ENCODE results near the gene HSF2BP.
"Not testable (repeated sequence)": the region's sequence is repeated elsewhere in the genome, so short reads cannot be mapped to it uniquely, and the experiment has no call there.

HSF2BP gene

DNA sequence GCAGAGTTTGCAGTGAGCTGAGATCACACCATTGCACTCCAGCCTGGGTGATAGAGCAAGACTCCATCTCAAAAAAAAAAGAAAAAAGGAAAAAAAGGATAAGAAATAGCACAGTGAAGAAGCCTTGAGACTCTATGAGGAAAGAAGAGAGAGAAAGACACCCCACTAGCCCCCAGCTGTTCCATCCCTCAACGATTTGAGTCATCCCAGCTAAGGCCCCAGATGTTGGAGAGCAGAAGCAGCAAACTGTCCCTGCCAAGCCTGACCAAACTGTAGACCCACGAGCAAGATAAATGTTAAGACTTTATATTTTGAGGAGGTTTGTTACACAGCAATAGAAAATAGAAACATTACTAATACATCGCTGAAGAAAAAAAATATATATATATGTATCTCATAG is 42.4 kb downstream of the HSF2BP start:
- DNase-seq: not testable (repeated sequence)

DNA sequence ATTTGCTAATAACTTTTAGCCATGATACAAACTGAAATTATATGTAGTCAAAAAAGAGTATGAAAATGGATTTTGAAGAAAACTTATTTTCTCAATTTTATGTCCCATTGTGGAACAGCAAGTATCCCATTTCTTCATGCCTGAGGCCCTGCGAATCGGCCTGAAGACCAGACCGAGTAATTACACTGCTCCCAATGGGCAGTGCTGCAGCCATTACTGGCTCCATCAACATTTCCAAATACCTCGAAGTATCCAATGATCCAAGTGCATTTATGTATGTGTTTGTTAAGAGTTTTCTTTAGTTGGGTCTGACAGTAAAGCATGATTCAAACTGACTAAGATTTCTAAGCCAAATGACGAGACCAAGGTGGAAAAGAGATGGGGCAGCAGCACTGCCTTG is 44.4 kb downstream of the HSF2BP start:
- DNase-seq: no peak

DNA sequence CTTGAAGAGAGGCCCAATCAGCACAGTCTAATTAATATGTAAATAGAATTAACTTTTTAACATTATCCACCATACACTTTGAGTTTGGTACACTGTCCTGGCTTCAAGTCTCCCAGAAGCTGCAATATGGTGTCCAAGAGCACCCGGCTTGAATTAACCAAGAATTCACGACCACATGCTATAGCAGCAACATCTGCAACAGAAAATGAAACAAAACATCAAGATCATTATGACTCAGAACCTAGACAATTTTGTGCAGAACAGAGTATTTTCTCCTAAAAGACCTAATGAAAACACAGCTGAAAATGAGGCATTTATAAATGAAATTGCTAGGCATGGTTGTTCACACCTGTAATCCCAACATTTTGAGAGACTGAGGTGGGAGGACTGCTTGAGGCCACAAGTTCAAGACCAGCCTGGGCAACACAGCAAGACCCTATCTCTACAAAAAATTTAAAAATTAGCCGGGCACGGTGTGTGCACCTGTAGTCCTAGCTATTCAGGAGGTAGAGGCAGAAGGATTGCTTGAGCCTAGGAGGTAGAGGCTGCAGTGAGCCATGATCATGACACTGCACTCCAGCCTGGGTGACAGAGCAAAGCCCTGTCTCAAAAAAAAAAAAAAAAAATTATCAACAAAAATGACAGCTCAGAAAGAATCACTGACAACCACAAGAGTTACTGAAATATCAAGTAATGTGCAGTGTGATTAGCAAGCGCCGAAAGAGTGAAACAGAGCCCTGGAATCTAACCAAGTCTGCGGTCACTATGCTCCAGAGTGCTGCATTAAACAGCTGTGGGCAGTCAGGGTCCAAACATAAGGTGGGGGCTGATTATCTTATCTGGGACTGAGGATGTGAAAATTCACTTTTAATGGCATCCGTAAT is 45.3 kb downstream of the HSF2BP start:
- DNase-seq: no peak

DNA sequence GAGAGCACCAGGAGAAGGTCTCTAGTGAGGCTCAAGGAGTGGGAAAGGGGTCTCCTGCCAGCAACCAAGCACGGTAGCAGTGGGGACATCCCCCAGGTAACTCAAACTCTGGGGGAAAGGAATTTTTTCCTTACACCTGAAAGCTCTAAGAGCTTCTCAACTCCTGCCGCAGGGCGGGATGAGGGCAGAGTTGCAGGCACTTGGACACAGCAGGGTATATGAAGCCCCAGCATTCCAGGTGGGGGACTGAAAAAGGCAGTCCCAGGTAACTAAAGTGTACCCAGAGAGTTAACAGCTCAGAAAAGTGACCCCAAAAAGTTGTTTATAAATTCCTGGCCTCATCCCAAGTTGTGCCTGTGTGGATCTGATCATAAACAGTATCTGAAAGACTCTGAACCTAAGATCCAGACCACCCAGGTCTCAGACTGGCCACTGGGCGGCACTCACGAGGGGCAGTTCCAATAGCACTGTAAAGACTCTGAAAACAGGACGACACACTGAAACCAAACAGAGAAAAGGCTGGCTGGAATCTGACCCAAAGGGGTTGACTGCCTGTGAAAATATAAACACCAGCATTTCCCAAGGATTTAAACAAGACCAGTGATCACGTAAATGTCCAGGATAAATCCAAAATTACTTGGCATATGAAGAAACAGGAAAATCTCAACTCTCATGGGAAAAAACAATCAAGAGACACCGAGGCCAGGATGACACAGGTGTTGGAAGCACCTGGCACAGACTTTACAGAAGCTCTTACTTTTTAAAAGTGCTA is 47.5 kb downstream of the HSF2BP start:
- peak; percentile 29 to 72 for DNase-seq

DNA sequence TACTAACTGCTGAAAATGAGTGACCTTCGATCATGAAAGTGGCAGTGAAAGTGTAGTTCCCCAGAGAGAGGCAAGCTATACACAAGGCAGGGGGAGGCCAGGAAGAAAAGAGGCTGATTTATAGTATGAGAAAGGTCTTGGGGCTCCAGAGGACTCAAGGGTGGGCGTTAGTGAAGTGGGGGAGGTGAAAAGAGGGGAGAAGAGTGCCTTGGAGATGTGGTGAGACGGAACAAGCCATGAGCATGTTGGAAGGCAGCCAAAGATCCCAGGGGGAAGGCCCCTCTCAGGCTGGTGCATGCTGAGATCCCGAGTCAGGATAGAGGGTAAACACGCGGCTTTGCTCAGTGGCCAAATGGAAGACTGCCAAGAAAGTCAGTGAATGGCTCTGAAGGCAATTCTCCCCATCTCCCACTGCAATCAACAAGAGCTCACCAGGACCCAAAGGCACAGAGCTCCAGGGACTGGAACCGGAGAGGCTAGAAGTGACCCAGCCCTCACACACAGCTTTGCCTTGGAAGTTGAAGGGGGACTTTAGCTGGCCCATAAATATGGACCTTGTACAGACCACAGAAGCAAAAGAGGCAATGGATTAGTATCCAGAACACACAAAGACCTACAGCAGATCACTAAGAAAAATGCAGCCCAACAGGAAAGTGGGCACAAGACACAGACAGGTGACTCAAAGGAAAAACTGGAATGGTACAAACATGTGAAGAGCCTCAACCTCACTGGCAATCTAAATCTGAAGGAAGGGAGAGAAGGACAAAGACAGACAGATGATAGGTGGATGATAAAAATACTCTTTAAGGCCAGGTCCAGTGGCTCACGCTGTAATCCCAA is 49.6 kb downstream of the HSF2BP start:
- DNase-seq: peak; percentile 16 to 56

DNA sequence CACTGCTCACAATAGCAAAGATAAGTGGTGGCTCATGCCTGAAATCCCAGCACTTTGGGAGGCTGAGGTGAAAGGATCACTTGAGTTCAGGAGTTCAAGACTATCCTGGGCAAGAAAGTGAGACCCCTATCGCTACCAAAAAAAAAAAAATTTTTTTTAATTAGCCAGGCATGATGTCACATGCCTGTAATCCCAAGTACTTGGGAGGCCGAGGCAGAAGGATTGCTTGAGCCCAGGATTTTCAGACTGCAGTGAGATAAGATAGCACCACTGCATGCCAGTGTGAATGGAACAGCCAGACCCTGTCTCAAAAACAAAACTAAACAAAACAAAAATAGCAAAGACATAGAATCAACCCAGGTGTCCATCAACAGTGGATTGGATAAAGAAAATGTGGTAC is 50.6 kb downstream of the HSF2BP start:
- DNase-seq: no peak

DNA sequence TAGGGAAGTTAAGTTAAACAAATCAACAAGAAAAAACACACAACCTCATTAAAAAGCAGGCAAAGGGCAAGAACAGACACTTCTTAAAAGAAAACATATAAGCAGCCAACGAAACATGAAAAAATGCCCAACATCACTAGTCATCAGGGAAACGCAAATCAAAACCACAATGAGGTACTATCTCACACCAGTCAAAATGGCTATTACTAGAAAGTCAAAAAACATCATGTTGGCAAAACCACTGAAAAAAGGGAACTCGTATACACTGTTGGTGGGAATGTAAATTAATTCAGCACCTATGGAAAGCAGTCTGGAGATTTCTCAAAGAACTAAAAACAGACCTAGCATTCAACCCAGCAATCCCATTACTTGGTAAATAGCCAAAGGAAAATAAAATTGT is 51.1 kb downstream of the HSF2BP start:
- no peak for DNase-seq

DNA sequence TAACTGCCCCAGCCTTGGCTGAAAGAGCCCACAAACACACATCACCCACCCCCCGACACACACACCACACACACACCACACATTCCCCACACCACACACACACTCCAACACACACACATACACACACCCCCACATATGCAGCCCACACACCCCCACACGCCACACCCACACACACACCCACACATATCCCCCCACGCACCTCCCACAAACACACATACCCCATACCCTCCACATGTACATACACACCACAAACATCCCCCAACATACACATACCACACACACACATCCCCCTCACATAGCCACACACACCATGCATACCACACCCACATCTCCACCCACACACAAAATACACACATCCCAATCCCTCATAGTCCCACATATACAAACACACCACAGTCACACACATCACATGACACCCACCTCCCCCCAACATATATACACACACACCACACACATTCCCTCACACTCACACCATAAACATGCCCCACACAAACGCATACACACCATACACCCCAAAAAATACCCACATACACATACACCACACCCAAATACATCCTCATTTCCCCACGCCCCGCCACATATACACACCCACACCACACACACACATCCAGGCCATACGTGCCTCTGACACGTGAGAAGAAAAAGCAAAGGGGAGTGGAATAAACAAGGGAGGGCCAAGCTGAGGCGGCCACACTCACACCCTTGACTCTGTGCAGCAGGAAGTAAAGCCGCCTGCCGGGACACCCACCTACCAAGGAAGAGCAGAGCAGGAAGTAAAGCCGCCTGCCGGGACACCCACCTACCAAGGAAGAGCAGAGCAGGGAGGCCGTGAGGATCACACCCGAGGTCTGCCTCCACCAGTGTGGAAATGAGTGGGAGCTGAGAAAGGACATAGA is 53.7 kb downstream of the HSF2BP start:
- no peak for DNase-seq

DNA sequence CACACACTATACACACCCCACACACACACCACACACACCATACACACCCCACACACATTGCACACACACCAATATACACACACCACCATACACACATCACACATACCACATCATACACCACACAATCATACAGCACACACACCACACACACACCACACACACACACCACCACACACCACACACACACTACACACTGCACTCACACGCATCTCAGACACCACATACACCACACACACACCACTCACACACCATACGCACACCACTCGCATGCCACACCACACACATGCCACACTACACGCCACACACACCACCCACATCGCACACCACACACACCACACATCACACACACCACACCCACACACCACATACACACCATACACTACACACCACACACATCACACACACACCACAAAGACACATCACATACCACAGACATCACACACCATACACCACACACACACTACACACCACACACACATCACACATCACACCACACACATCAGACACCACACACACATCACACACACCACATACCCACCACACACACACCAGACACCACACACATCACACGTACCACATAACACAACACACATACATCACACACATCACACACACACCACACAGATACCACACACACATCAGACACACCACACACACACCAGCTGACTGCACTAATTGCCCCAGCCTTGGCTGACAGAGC is 54.6 kb downstream of the HSF2BP start:
- no peak for DNase-seq

DNA sequence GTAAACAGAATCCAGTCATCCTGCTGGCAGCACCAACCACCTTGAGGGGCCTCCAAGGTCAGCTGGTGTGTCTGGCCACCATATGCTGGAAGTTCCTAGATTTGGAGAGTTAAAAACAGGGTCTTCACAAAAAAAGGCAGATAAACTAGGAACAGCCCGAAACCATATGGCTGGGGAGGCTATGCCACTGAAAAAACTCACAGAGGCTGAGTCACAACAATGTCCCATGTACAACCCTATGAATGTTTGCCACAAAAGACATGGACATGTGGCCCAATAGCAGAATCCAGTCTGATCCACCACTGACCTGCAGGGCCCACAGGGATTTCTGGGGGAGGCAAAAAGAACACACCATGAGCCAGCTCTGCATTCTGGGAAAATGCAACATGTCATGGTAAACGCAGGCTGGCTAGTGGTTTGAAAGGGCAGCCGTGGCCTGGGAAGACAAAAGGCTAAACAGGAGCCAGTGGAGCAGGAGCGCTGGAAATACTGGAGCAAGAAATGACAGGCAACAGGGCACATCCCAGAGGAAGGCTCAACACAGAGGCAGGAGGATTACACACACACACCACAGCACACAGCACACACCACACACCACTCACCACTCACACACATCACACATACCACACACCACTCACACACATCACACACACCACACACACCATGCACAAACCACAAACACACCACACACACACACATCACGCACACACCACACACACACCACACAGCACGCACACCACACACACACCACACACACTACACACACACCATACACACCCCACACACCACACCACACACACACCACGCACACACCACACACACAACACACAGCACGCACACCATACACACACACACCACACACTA is 55.4 kb downstream of the HSF2BP start:
- DNase-seq: no peak

DNA sequence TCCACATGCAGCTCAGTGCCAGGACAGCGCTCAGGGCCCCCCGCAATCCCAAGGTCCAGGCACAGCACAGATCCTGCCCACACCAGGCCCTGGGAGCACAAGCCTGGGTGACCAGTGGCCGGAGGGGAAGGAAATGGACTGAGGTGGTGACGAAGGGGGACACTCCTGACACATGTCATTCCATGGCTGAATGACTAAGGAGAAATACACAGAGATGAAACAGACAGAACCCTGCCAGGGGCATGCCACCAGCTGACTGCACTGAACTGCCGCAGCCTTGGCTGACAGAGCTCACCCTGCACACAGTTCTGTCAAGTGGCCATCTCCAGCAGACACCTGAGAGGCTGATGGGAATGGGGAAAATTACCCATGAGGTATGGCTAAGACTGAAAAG is 56.1 kb downstream of the HSF2BP start:
- no peak for DNase-seq

DNA sequence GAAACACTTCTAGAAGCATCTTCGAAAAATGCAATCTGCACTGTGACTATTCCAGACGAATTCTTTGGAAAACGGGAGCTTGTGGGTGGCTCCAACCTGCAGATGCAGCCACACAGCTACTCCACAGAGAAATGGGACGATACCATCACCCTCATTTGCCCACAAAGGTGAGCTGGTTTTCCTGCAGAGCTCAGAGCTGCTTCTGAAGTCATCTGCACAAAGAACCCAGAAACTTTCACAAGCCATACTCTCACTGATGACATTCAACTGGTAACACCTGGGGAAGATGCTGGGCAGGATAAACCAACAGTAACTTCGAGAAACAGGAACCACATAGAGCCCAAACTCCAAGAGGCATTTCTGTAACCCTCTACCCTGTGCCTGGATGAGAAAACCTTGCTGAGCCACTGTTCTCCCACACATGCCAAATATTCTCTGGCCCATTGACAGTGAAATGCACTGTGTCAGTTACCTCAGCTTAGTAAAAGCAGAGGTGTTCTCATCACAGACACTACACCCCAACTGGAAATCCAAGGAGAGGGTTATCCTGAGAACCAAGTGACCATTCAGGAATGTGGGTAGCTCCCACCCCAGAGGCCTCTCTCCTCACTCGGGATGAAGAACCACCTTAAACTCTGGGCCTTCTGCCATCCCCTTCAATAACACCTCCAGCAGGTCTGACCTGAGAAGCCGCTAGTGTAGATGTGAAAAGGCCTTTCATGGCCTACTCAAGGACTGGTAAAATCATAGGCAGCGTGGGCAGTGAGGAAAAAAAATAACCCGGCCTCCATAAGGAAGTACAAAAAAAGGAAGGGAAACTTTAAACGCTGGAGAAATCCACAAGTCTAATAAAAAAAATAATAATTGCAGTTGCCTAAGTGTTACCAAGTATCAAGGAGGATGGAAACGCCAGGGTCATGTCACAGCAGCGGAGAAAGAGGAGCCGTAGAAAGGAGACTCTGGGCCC is 56.7 kb downstream of the HSF2BP start:
- no peak for DNase-seq

DNA sequence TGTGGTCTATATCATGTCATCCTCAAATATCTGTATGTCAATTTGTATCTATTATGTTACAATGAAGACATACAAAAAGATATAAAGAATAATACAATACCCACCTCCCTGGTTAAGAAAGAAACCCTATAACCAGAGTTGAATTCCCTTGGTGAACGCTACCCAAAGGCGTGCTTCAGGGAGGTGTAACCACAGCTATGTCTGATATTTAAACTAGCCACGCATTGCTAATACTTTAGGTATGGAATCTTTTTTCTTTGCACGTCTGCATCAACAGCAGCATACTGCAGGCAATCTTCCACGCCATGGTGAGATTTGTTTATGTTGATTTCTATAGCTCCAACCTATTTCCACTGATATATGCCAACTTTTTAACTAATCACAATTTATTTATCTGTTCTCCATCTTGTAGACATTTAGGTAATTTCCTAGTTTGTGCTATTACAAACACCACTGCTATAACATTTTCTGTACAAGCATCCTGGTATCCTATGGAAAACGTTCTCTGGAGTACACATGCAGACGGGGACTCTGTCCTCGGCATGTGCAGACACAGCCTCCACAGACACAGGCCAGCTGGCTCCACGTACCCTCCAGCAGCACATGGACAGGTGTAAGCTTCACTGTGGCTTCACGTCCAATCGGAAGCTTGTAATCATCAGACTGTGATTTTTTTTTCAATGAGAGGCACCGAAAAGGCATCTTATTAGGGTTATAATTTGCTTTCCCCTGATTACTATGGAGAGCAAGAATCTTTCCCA is 58.5 kb downstream of the HSF2BP start:
- peak in 1 of 2 experiments; percentile 61 for DNase-seq

DNA sequence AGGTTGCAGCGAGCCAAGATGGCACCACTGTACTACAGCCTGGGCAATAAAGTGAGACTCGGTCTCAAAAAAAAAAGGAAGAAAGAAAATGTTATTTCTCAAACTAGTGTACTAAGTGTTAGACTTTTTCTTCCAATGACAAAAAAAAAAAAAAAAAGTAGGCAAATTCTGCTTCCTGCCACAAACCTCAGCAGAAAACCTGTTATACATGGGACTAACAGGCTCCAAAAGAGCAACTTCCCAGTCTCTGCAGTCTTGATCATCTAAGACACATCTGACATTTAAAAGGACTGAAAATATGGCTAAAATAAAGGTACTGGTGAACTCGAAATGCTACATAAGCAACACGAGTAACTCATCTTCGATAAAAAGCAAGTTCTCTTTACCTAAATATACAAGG is 59.6 kb downstream of the HSF2BP start:
- no peak for DNase-seq

DNA sequence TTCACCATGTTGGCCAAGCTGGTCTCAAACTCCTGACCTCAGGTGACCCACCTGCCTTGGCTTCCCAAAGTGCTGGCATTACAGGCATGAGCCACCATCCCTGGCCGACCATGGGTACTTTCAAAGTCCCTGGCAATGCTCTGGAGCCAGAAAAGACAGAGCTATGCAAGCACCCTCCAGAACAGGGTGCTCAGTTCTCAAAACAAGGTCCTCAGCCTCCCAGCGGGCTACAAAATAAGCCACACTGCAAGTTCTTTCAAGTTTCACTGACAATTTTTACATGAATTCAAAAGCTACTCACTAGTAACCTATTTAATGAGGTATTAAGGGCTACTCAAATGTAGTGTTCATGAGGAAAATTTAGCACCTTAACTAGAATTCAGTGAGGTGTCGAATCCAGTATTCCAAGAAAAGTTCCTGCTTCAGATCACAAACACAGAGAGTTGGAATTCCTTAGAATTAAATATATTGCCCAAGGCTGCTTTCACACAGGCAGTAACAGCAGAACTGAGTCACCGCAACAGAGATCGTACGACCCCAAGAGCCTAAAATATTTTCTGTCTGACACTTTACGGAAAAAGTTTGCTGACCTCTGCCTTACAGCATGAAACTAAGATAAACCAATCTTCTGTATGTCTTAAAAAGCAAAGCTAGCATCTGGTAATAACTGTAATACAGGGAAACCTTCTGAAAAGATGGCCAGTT is 60.7 kb downstream of the HSF2BP start:
- no peak for DNase-seq

DNA sequence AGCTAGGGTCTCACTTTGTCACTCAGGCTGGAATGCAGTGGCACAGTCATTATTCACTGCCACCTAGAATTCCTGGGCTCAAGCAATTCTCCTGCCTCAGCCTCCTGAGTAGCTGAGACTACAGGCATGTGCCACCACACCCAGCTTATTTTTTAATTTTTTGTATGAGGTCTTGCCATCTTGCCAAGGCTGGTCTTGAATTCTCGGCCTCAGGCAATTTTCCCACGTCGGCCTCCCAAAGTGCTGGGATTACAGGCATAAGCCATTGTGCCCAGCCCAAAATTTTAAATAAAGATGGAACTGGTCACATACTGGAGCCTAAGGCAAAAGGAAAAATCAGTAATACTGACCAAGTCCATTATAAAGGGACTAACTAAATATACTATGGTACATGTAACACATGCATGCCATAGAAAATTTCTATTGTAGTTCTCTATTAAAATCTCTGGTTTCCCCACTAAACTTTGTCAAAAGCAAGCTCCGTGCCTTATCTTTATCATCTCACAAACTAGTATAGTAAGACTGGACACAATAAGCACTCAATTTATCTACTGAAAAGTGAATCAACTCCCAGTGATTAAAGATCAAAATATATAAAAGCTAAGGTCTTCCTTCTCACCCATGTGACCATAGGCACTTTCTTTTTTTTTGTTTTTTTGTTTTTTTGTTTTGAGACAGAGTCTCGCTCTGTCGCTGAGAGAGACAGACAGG is 61.6 kb downstream of the HSF2BP start:
- DNase-seq: no peak

DNA sequence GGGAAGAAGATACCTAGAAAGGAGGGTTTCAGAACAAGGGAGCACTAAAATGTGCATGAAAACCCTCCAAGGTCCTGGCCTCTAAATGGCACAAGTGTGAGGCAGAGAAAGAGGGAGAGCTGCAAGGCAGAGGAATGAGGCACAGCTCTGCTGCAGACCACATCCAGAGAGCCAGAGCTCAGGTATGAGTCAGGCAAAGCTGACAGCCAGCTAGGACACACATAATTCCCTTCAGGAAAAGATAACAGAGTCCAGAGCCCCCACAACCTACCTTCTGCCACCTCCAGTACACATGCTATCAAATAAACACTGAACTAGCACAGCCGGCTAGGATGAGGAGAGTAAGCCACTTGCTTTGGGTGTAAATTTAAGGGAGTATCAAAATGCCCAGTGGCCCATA is 62.2 kb downstream of the HSF2BP start:
- no peak for DNase-seq
